Activated naive CD8-positive, alpha-beta T cell treated with anti-CD3 and anti-CD28 coated beads for 36 hours (primary cell): Measurements from ENCODE around the gene TBC1D2. TPM values are rescaled to one million over a fixed set of nuclear protein-coding genes. Genes with fewer than 3 reads are reported as not detected.

Experiments used
- DNase-seq: peaks from one replicate; pipeline ENCODE4 v3.0.0; 2021
- H3K27ac Mint-ChIP-seq: one replicate; pipeline ENCODE4 v1.8.0; 2022; ENCODE audit warnings: mild to moderate bottlenecking, moderate library complexity, mixed read lengths
- H3K27me3 Mint-ChIP-seq: one replicate; pipeline ENCODE4 v1.8.0; 2022; ENCODE audit warnings: mild to moderate bottlenecking, mixed read lengths
- H3K36me3 Mint-ChIP-seq: one replicate; pipeline ENCODE4 v1.8.0; 2021; ENCODE audit warnings: mild to moderate bottlenecking, mixed read lengths
- H3K4me1 Mint-ChIP-seq: one replicate; pipeline ENCODE4 v1.8.0; 2021; ENCODE audit warnings: mixed read lengths
- H3K4me3 Mint-ChIP-seq: one replicate; pipeline ENCODE4 v1.8.0; 2022; ENCODE audit warnings: mild to moderate bottlenecking, moderate library complexity, mixed read lengths
- H3K9me3 Mint-ChIP-seq: one replicate; pipeline ENCODE4 v1.8.0; 2022; ENCODE audit warnings: mixed read lengths
- total RNA-seq, 2 experiments: library from RNA; stranded (reverse); gene quantifications; one replicate each; pipeline ENCODE4 v1.2.3, GENCODE V29; 2021

TBC1D2 gene
- total RNA-seq, 2 experiments from 2014 or later: 1.8 to 2.2 TPM

- no peak overlapping the region for H3K27ac Mint-ChIP-seq
- H3K27me3 Mint-ChIP-seq: no peaks in the 10 kb centered on the region
- H3K9me3 Mint-ChIP-seq: no peaks in the 10 kb centered on the region
- no peaks in the 10 kb centered on the region for H3K36me3 Mint-ChIP-seq
- H3K4me3 Mint-ChIP-seq: no peak overlapping the region
- no peak for DNase-seq
- peaks cover 24% of the 10 kb centered on the region for H3K4me1 Mint-ChIP-seq
Observed at GRCh38 chr9:98171176-98171925, 84.1 kb downstream of the TBC1D2 start.

GRCh38 chr9:98168941-98169488 lies 86.4 kb downstream of the TBC1D2 start:
- Mint-ChIP-seq H3K36me3 (no peaks in the 10 kb centered on the region), H3K9me3 (no peaks in the 10 kb centered on the region), H3K27ac (no peak overlapping the region), H3K4me1 (peaks cover 30% of the 10 kb centered on the region), H3K27me3 (no peaks in the 10 kb centered on the region), H3K4me3 (no peak overlapping the region)
- no peak for DNase-seq

- no peaks in the 10 kb centered on the region for H3K27me3 Mint-ChIP-seq
- no peak for DNase-seq
- no peak overlapping the region for H3K4me3 Mint-ChIP-seq
- H3K9me3 Mint-ChIP-seq: no peaks in the 10 kb centered on the region
- H3K36me3 Mint-ChIP-seq: no peaks in the 10 kb centered on the region
- H3K4me1 Mint-ChIP-seq: peaks cover 31% of the 10 kb centered on the region
- no peak overlapping the region for H3K27ac Mint-ChIP-seq
Observed at GRCh38 chr9:98168153-98168780, 87.2 kb downstream of the TBC1D2 start.

GRCh38 chr9:98164912-98165311 lies 90.5 kb downstream of the TBC1D2 start:
- Mint-ChIP-seq H3K4me3 (no peak overlapping the region), H3K4me1 (peaks cover 23% of the 10 kb centered on the region), H3K27me3 (no peaks in the 10 kb centered on the region), H3K27ac (no peak overlapping the region), H3K36me3 (no peaks in the 10 kb centered on the region), H3K9me3 (no peaks in the 10 kb centered on the region)
- DNase-seq: no peak

DNA sequence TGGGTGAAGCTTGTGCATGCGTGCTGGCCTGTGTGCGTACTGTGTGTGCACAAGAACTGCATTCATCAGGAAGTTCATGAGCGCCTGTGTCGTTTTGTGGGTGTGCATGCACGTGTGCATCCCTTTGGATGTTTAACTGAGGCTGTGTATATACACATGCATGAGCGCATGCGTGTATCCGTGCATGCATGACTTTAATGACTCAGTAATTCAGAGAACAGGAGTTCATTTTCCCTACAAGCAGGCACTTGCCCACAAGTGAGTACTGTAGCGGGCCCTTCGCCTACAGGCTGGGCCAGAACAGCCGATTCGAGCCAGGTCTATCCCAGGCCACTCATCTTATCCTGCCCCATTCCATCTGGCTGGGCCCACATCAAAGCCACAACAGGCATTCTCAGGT lies 92.8 kb downstream of the TBC1D2 start:
- DNase-seq: no peak
- H3K4me3 Mint-ChIP-seq: no peak overlapping the region
- H3K36me3 Mint-ChIP-seq: no peaks in the 10 kb centered on the region
- no peak overlapping the region for H3K27ac Mint-ChIP-seq
- peaks cover 29% of the 10 kb centered on the region for H3K4me1 Mint-ChIP-seq
- no peaks in the 10 kb centered on the region for H3K27me3 Mint-ChIP-seq
- H3K9me3 Mint-ChIP-seq: no peaks in the 10 kb centered on the region

DNA sequence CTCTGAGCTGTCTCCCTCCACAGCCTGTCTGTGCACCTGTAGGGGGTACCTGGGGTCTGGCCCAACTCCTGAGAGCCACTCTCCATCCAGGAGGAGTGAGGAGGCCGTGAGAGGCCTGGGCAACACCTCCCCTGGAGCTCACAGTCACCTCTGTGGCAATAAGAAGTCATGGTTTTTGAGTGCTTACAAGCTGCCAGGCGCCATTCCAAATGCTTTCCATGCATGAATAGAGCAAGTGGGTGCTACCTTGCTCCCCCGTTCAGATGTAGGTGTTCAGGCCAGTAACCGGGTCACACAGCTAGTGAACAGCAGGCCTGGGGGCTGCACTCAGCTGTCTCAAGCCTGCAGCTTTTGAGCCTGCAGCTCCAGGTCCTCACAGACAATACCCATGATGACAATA lies 93.6 kb downstream of the TBC1D2 start:
- H3K36me3 Mint-ChIP-seq: no peaks in the 10 kb centered on the region
- H3K4me1 Mint-ChIP-seq: peaks cover 29% of the 10 kb centered on the region
- H3K4me3 Mint-ChIP-seq: no peak overlapping the region
- no peaks in the 10 kb centered on the region for H3K27me3 Mint-ChIP-seq
- no peaks in the 10 kb centered on the region for H3K9me3 Mint-ChIP-seq
- DNase-seq: no peak
- H3K27ac Mint-ChIP-seq: no peak overlapping the region

GRCh38 chr9:98159790-98160189 lies 95.7 kb downstream of the TBC1D2 start:
- no peaks in the 10 kb centered on the region for H3K27me3 Mint-ChIP-seq
- no peak for DNase-seq
- no peaks in the 10 kb centered on the region for H3K9me3 Mint-ChIP-seq
- peaks cover 26% of the 10 kb centered on the region for H3K4me1 Mint-ChIP-seq
- no peak overlapping the region for H3K27ac Mint-ChIP-seq
- H3K36me3 Mint-ChIP-seq: no peaks in the 10 kb centered on the region
- no peak overlapping the region for H3K4me3 Mint-ChIP-seq

- Mint-ChIP-seq H3K4me3 (no peak overlapping the region), H3K9me3 (no peaks in the 10 kb centered on the region), H3K27ac (peak overlapping the region; percentile 30)
Observed at GRCh38 chr9:98159301-98159700, 96.1 kb downstream of the TBC1D2 start.

GRCh38 chr9:98158071-98158831 lies 97.2 kb downstream of the TBC1D2 start:
- DNase-seq: no peak
- Mint-ChIP-seq H3K27ac (peak overlapping the region; percentile 23), H3K4me1 (peaks cover 20% of the 10 kb centered on the region), H3K9me3 (no peaks in the 10 kb centered on the region), H3K4me3 (no peak overlapping the region), H3K36me3 (no peaks in the 10 kb centered on the region), H3K27me3 (no peaks in the 10 kb centered on the region)

More at GRCh38 chr9:98159301-98159700, 96.1 kb downstream of the TBC1D2 start:
- no peak for DNase-seq
- no peaks in the 10 kb centered on the region for H3K27me3 Mint-ChIP-seq
- no peaks in the 10 kb centered on the region for H3K36me3 Mint-ChIP-seq
- peaks cover 24% of the 10 kb centered on the region for H3K4me1 Mint-ChIP-seq

- H3K36me3 Mint-ChIP-seq: no peaks in the 10 kb centered on the region
- H3K4me1 Mint-ChIP-seq: peaks cover 20% of the 10 kb centered on the region
- no peak overlapping the region for H3K4me3 Mint-ChIP-seq
- no peak overlapping the region for H3K27ac Mint-ChIP-seq
- DNase-seq: no peak
- no peaks in the 10 kb centered on the region for H3K9me3 Mint-ChIP-seq
- H3K27me3 Mint-ChIP-seq: no peaks in the 10 kb centered on the region
Observed at GRCh38 chr9:98157372-98157771, 98.1 kb downstream of the TBC1D2 start.

GRCh38 chr9:98154678-98155077 lies 100.8 kb downstream of the TBC1D2 start:
- Mint-ChIP-seq H3K36me3 (no peaks in the 10 kb centered on the region), H3K27ac (no peak overlapping the region), H3K27me3 (no peaks in the 10 kb centered on the region), H3K4me1 (peaks cover 13% of the 10 kb centered on the region), H3K9me3 (no peaks in the 10 kb centered on the region), H3K4me3 (no peak overlapping the region)
- no peak for DNase-seq

DNA sequence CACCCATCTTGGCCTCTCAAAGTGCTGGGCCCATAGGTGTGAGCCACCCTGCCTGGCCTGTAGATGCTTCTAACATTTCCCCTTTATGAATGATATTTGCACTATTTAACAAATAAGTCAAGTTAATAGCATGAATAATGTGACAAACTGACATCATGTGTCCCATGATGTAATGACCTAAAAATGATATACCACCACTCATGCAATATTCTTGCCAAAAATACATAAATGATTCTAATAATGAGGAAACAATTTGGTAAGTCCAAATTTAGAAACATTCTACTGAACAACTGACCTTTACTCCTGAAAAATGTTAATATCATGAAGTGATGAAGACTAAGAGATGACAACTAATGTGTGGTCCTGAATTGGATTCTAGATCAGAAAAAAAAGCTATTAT lies 102.9 kb downstream of the TBC1D2 start:
- Mint-ChIP-seq H3K27ac (no peak overlapping the region), H3K27me3 (no peaks in the 10 kb centered on the region), H3K9me3 (no peaks in the 10 kb centered on the region), H3K4me3 (no peak overlapping the region), H3K4me1 (no peaks in the 10 kb centered on the region), H3K36me3 (no peaks in the 10 kb centered on the region)
- no peak for DNase-seq

GRCh38 chr9:98150721-98151120 lies 104.7 kb downstream of the TBC1D2 start:
- H3K27ac Mint-ChIP-seq: no peak overlapping the region
- no peaks in the 10 kb centered on the region for H3K27me3 Mint-ChIP-seq
- H3K4me3 Mint-ChIP-seq: no peak overlapping the region
- H3K36me3 Mint-ChIP-seq: no peaks in the 10 kb centered on the region
- no peaks in the 10 kb centered on the region for H3K4me1 Mint-ChIP-seq
- no peaks in the 10 kb centered on the region for H3K9me3 Mint-ChIP-seq
- no peak for DNase-seq

DNA sequence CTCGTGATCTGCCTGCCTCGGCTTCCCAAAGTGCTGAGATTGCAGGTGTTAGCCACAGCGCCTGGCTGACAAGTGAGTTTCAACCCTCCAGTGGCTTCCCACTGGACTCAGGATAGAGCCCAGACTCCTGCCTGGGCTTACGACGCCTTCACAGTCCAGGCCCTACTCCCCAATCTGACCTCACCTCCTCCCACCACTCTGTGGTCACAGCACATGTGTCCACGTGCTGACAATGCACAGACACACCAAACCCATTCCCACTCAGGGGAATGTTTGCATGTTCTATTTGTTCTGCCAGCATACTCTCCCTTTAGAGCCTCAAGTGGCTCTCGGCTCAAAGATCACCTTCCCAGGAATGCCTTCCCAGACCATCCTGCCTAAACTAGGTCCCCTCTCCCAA lies 105.3 kb downstream of the TBC1D2 start:
- Mint-ChIP-seq H3K9me3 (no peaks in the 10 kb centered on the region), H3K4me1 (no peaks in the 10 kb centered on the region), H3K27ac (no peak overlapping the region), H3K36me3 (no peaks in the 10 kb centered on the region), H3K4me3 (no peak overlapping the region), H3K27me3 (no peaks in the 10 kb centered on the region)
- no peak for DNase-seq

- H3K9me3 Mint-ChIP-seq: no peaks in the 10 kb centered on the region
- H3K4me1 Mint-ChIP-seq: no peaks in the 10 kb centered on the region
- no peaks in the 10 kb centered on the region for H3K27me3 Mint-ChIP-seq
- no peaks in the 10 kb centered on the region for H3K36me3 Mint-ChIP-seq
- no peak overlapping the region for H3K27ac Mint-ChIP-seq
- no peak overlapping the region for H3K4me3 Mint-ChIP-seq
- no peak for DNase-seq
Observed at GRCh38 chr9:98149422-98149821, 106.0 kb downstream of the TBC1D2 start.
